ENCODE measurements around the gene TSHZ2.

The TSHZ2 gene

DNA sequence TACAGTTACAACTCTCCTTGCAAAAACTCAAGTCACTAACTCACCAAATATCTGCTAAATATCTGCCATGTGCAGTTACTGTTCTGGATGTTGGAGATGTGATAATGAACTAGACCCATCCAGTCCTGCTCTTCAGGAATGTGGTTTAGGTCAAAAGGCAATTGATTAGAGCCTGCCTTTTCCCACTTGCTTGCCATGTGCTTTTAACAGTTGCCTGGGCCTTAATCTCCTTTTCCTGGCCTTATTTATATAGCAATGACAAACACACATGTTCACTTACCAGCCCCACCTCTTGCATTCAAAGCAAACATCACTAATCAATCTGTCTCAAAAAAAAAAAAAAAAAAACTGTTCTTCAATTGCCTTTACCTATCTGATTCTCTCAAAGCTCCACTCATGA, 422.3 kb downstream of the TSHZ2 start:
- TF ChIP-seq, protein P1, sequence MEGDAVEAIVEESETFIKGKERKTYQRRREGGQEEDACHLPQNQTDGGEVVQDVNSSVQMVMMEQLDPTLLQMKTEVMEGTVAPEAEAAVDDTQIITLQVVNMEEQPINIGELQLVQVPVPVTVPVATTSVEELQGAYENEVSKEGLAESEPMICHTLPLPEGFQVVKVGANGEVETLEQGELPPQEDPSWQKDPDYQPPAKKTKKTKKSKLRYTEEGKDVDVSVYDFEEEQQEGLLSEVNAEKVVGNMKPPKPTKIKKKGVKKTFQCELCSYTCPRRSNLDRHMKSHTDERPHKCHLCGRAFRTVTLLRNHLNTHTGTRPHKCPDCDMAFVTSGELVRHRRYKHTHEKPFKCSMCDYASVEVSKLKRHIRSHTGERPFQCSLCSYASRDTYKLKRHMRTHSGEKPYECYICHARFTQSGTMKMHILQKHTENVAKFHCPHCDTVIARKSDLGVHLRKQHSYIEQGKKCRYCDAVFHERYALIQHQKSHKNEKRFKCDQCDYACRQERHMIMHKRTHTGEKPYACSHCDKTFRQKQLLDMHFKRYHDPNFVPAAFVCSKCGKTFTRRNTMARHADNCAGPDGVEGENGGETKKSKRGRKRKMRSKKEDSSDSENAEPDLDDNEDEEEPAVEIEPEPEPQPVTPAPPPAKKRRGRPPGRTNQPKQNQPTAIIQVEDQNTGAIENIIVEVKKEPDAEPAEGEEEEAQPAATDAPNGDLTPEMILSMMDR (IDR thresholded peaks at IDR 0.05; ENCODE audit: low read depth, low read length): no peak
- in situ Hi-C loops (cut with HindIII; ENCODE audit: low sequenced_read_pairs): no loop called here
- H3K4me3 ChIP-seq (ENCODE audit: low read depth, low read length): no peak overlapping the region
- DNase-seq (ENCODE audit: low read depth, low spot score): no peak

DNA sequence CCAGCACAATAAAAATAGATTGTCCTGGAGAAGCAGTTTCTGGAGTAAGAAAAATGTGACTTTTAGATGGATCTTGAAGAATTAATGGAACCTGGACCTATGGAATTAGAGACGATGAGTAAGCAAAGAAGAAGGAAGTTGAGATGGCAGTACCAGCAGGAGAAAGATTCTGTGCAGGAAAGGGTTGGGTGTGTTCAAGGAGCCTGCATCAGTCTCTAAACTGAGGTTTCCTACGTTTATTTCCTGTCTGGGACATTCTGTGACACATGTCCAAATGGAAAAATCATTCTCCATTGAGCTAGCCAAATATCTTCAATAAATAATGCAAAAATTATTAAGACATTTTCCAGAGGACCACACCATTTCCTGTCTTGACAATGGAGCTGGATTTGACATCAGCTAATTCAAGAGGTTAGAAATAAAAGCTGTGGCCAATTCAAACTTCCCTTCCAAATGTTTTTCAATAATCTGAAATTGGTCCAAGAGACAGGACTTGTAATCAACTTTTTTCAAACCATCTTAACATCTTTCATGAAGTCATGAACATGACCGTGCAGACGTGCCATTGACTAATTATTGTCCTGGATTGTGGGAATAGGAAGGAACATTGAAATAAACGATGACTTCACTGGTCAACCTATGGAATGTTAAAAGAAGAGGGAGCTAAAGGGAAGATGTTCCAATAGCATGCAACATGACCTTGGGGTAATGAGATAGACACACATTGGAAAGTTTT, 423.2 kb downstream of the TSHZ2 start:
- TF ChIP-seq, protein P1 (IDR thresholded peaks at IDR 0.05; ENCODE audit: low read depth, low read length): no peak
- H3K4me3 ChIP-seq (ENCODE audit: low read depth, low read length): no peak overlapping the region
- in situ Hi-C loops (cut with HindIII; ENCODE audit: low sequenced_read_pairs): no loop called here

GRCh38 chr20:53399083-53399482, 426.9 kb downstream of the TSHZ2 start:
- H3K4me3 ChIP-seq (ENCODE audit: low read depth, low read length): no peak overlapping the region
- DNase-seq (ENCODE audit: low read depth, low spot score): no peak
- in situ Hi-C loops (cut with HindIII; ENCODE audit: low sequenced_read_pairs): no loop called here
- TF ChIP-seq, protein P1 (IDR thresholded peaks at IDR 0.05; ENCODE audit: low read depth, low read length): no peak

More for the DNA sequence above, 423.2 kb downstream of the TSHZ2 start:
- no peak for DNase-seq (ENCODE audit: low read depth, low spot score)

- H3K4me3 ChIP-seq (ENCODE audit: low read depth, low read length): no peak overlapping the region
- DNase-seq (ENCODE audit: low read depth, low spot score): no peak
- in situ Hi-C loops (cut with HindIII; ENCODE audit: low sequenced_read_pairs): no loop called here
- TF ChIP-seq, protein P1 (IDR thresholded peaks at IDR 0.05; ENCODE audit: low read depth, low read length): no peak
Observed at GRCh38 chr20:53399592-53400335, 427.6 kb downstream of the TSHZ2 start.

DNA sequence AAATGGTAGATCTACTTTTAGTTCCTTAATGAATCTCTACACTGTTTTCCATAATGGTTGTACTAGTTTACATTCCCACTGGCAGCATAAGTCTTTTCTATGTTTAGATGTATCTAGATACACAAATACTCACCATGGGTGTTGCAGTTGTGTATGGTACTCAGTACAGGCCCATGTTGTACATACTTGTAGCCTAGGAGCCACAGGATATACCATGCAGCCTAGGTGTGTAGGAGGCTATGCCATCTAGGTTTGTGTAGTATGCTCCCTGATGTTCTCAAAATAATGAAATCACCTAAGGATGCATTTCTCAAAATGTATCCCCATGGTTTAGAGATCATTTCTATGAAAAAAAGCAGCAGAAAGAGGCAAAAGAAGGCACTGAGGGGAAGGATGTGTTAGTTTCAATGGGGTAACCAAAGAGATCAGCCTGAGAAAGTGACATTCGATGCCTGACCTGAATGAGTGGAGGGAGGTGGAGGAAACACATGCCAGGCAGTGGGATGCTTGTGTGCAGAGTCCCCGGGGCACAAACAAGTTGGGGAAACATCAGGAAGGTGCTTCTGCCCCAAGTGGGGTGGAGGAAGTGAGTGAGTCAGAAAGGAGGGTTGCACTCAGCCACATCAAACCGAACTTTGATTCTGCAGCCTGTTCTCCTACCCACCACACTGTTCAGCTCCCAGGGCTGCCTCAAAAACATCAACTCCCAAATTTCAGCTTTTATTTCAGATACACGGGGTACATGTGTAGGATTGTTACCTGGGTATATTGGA, 430.3 kb downstream of the TSHZ2 start:
- TF ChIP-seq, protein P1 (IDR thresholded peaks at IDR 0.05; ENCODE audit: low read depth, low read length): no peak
- in situ Hi-C loops (cut with HindIII; ENCODE audit: low sequenced_read_pairs): no loop called here
- DNase-seq (ENCODE audit: low read depth, low spot score): no peak
- no peak overlapping the region for H3K4me3 ChIP-seq (ENCODE audit: low read depth, low read length)

DNA sequence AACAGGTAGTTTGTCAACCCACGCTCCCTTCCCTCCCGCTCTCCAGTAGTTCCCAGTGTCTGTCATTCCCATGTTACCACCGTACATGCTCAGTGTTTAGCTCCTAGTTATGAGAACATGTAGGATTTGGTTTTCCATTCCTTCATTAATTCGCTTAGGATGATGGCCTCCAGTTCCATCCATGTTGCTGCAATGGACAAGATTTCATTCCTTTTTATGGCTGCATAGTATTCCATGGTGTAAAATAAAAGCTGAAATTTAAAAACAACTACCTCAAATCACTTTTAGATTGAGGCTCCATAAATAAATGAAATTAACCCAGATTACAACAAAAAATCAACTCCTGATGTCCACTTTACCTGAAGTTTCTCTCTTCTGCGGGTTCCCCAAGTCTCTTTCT, 430.9 kb downstream of the TSHZ2 start:
- TF ChIP-seq, protein P1 (IDR thresholded peaks at IDR 0.05; ENCODE audit: low read depth, low read length): no peak
- DNase-seq (ENCODE audit: low read depth, low spot score): no peak
- no peak overlapping the region for H3K4me3 ChIP-seq (ENCODE audit: low read depth, low read length)
- in situ Hi-C loops (cut with HindIII; ENCODE audit: low sequenced_read_pairs): no loop called here
